ENCODE data around the gene BTBD16.

Gene BTBD16

DNA sequence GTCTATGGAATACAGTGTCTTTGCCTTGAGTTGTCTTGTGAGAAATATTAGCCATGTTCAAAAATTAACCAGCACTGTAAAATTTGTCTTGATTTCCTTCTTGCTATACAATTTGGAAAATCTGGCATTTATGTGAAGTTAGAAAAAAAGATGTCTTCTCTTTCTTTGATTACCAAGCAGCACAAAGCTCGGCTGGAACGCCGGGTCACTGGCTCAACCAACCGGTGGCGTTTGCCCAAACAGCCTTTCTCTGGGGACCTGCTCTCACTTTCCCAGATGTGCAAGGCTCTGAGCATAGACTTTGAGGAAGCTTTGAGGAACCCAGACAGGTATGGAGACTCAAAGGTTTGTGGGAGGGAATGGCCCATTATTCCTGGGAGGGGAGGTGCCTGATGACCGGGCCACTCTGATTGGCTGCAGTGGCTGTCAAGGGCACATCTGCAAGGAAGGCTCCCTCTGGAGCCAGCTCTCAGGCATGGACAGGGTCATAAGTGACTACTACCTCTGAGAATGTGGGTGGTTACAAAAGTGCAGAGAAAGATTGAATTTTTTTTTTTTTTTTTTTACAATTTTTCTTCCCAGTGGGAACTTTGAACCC lies 5.6 kb downstream of the BTBD16 start:
- no peak for DNase-seq

DNA sequence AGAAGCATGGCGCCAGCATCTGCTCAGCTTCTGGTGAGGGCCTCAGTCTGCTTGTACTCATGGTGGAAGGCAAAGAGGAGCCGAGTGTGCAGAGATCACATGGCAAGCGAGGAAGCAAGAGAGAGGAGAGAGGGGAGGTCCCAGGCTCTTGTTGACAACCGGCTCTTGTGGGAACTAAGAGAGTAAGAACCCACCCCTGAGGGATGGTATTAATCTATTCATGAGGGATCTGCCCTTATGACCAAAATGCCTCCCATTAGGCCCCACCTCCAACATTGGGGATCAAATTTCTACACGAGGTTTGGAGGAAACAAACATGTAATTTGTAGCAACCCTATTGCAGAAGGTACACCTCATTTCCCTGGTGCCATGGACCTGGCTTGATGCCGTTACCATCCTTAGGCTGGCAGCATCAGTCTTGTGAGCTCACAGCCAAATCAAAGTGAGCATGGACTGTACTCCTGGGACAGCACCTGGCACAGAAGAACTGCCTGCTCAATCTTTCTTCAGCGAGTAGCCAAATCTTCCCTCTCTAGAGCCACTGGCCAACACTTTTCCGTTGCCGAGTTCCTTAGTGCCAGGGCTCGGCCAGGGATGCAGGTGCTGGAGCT lies 6.5 kb downstream of the BTBD16 start:
- DNase-seq, result no peak

DNA sequence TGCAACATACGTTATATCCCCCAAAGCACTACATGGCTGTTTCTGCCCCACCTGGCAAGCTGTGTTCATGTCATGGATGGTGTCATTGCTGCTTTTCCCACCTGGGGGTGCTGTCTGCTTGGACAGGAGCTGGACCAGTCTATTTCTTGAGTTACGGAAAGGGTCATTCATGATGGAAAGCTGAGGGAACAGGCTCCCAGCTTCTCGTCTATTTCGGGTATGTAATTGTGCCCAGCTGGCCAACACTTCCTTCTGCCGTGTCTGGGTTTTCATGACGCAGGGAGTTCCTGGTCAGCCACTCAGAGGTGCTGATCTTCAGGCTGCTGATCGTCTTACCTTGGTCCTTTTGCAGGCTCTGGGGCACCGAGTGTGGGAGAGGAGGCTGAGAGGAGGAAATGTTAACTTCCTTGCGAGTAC lies 8.6 kb downstream of the BTBD16 start:
- no peak for DNase-seq

DNA sequence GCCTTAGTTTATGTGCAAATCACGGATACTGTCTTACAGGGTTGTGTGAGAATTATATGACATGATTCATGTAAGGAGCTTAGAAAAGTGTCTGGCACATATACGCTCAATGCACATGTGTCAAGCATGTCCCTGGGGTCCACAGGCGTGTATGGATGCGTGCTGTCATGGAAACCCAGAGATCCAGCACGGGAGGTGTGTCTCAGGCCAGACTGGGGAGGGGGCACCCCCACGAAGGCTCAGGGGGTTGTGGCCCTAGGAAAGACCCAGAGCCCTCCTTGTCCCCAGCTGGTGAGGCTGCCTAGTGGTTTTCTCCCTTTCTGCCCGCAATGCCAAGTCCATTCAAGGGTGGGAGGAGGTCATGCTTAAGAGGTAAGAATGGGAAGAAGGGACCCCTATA lies 9.1 kb downstream of the BTBD16 start:
- no peak for DNase-seq

DNA sequence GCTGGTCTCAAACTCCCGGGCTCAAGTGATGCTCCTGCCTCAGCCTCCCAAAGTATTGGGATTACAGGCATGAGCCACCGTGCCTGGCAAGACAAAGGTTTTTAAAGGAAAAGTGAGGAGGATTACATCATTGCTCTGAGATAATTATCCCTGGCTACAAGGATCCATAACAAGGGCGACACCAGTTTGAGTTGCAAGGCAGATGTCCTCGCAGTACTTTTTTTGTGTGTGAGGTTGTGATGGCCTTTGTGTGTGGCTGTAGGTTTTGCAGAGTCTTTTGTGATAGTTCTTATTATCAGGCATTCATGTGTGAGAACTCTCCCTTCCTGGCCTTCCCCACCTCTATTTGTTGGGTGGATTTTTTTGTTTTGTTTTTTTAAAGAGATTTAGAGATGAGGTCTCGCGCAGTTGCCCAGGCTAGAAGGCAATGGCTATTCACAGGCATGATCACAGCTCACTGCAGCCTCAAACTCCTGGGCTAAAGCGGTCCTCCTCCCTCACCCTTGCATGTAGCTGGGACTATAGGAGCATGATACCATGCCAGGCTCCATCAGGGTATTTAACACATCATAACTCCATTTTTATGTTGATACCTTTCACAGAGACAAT lies 10.0 kb downstream of the BTBD16 start:
- no peak for DNase-seq

DNA sequence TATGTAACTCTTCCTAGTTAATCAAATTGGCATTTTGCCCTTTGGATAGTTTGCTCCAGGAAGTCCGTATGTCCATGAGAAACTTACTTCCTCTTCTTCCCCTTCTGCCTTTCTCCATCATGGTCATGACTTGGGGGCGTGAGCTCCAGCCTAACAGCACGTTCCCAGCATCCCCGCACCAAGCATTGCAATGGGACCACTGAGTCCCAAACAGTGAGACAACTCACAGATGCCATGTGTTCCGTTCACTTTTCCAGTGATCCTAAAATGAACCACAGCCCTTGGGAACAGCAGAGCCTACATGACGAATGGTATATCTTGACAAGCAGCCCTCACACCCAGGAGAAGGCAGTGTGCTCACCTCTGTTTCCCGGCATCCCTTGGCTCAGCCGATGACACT lies 10.7 kb downstream of the BTBD16 start:
- DNase-seq, result no peak

DNA sequence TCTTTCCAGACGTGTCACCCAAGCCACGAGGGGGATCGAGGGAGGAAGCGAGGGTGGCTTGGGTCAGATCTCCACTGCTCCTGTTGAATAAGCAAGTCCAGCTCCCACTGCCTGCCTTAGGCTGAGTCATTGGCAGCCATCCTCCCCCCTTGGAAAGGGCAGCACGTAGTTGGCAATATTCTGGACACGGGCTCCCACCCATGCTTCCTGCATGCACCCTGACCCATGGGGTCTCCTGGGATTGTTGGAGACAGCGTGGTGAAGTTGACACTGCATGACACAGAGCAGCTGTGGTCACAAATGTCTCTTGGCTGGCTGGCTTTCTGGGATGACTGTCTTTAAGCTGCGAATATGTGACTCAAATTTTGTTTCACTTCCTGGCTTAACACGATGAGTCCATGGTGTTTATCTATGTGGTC lies 11.2 kb downstream of the BTBD16 start:
- DNase-seq, result no peak

DNA sequence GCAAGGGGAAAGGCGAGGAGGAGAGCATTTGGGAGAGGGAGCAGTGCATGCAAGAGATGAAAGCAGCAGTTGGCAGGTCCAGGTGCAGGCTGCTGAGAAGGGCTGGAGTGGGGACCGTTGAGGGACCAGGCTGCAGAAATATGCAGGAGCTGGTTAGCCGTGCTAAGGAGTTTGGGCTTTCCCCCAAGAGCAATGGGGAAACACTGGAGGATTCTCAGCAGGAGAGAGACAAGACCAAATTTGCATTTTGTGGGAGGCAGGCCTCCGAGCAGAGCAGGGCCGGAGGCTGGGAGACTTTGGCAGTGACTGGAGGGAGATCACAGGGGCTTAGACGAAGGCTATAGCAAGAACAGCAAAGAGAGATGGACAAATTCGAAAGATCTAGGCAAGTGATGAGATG lies 11.8 kb downstream of the BTBD16 start:
- DNase-seq, result no peak

DNA sequence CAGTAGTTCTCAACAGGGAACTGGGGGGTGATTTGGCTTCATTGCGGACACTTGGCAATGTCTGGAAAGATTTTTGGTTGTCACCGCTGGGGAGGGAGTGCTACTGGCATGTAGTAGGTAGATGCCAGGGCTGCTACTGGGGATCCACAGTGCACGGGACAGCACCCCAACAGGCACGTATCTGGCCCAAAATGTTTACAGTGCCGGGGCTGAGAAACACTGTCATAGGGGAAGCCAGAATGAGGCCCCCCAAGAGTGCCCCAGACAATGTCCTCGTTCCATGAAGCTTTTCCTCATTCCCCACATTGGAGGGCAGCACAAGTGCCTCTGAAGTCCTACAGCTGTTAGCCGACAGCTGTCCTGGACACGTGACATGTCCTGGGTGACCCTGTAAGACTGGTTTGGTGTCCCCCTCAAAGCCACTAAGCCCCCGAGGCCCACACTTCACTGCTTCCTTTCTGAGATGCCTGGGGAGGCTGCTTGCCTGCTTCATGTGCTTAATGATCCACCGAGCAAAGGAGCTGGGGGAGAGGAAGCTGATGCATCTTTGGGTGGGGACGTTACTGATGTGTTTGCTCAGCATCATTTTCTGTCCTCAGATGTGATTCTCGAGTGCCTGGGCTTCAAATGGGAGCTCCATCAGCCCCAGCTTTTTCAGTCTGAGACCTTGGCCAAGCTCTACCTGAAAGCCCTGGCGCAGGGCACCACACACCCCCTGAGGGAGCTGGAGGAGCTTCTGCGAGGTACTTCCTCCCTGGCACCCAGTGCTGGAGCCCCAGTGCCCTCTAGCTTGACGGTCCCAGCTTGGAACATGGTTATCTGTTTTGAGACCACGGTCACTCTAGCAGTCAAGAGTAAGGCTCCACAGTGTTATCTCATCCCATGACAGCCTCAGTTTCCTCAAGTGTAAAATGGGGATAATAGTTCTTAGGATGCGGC lies 14.7 kb downstream of the BTBD16 start:
- DNase-seq, result no peak

DNA sequence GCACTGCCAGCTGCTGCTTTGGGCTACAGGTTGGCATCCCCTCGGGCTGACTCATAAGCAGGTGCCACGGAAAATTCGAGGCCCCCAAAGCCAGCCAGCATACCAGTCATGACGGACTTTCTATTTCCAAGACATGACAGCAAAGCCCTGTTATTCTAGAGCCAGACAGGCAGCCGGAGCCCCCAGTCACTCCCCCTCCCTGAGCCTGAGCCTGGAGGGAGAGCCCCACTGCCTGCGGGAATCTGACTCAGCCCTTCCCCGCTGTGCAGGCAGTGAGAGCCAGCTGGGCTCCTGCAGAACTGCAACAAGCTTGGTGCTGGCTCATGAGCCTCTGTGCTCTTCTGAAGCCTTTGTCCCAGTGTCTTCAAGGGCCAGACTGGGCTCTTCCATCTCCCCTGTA lies 15.8 kb downstream of the BTBD16 start:
- no peak for DNase-seq

DNA sequence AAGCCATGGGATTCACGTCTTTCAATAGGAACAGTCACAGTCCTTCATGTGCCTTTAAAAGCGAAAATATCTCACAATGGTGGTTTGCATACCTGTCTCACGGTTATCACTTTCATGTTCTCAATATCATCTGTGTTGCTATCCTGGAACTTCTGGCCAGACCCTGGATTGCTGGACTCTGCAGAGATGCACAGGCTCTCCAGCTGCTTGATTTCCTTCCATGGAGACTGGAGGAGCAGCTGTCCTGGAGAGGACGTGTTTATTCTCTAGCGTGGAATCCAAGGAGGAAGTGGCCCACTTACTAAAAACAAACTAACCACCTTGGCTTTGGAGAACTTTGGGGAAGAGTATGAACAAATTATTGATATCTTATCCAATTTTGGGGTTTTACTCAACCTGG lies 16.5 kb downstream of the BTBD16 start:
- DNase-seq, result no peak

DNA sequence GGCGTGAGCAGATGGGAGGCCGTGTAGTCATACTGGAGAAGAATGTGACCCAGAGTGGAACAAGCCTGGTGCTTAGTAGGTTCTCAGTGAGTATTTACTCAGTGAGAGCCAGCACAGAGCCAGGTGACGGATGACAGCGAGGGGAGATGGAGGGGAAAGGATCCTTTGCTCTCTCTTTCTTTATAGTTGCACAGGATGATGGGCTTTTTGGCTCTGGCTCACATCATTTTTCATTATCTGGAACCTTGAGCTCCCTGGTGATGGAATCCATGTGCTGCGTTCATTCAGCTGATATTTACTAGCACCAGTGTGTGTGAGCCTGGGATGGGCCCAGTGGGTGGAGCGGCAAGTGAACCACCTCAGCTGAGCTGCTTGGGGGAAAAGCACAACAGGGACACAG lies 17.2 kb downstream of the BTBD16 start:
- DNase-seq, result no peak

DNA sequence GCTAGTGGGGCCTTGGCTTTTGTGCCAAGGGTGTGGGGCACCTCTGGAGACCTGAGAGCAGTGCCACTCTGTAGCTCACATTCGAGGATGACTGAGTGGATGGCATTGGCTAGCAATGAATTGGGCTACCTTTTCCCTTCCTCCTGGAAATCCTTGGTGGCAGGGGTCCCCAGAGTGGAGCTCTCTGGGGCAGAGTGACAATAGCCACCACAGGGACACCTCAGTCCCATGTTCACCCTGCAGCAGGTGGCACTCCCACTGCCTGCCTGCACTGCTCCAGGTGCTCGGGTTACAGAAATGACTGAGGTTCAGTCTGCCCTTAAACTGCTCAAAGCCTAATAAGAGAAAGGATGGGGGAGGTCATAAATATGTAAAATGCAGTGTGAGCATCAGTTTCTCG lies 17.8 kb downstream of the BTBD16 start:
- no peak for DNase-seq

DNA sequence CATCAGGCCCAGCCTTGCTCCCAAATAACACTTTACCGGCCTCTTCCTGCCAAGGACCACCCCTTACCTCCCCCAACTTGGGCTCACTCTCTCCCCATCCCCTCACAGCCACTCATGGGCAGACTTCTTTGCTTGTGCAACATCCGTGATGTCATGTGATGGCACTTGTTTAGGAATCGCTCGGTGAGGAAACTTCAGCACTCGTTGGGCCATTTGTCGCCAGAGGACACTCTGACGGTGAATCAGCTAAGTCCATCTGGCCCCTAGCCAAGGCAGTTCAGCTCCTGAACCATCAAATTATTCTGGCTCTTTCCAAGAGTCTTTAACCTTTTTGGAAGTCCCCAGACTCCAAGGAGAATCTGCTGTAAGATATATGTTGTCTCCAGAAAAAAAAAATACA lies 19.2 kb downstream of the BTBD16 start:
- no peak for DNase-seq

DNA sequence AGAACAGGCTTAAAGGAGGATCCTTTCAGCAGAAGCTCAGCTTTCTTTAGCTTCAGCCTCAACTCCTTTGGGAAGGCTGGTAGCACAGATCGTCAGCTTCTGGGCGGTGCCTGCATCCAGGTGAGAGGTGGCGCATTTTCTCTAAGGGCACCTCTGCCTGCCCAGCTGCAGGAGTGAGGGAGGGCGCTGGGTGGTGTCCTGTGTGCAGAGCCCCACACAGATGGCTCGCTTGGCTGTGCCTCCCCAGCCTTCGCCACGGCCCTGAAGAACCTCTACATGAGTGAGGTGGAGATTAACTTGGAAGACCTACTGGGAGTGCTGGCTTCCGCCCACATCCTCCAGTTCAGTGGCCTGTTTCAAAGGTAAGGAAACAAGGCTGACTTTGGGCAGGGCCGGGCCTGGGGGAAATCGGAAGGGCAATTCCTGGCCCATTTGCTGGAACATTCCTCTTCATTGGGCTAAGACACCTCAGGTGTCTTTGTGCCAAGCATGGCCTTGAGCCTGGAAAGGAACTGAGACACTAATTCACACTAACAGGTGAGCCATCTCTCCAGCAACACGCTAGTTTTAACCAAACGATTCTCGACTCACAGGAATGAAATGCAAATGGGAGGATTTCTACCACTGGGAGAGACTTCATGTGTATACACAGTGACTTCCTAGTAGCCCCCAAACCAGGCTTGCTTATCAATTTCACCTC lies 19.9 kb downstream of the BTBD16 start:
- DNase-seq, result no peak

DNA sequence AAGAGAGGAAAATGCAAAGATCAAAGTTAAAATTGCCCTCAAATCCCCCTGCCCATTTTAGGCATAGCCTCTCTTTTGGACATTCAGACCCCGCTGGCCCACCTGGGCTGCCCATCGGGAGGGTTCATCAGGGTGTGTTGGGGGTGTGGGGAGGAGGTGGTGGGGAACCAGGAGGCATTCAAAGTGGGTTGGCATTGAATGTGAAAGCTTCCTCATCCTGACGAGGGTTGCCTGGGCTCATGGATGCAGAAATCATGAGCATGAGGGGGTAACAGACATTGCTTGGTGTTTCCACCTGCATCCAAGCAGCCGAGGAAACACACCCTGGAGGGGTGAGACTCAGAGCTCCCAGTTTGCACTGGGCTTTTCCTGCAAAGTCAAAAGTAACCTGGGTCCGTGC lies 20.6 kb downstream of the BTBD16 start:
- DNase-seq, result no peak

DNA sequence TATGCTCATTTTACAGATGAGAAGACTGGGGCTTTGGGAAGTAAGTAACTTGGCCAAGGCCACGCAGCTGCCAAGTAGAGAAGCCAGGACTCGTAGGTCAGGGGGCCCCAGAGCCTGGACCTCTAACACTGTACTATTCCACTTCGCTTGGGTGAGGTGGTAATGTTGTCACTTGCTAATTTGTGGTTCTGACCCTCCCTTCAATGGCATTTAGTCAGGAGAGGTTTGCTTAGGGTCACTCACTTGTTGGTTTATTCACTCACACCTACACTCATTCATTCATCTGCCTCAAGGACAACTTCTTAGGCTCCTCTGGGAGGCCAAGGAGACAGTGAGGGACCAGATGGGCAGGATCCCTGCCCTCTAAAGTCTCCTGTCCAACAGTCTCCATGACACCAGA lies 21.3 kb downstream of the BTBD16 start:
- DNase-seq, result no peak

DNA sequence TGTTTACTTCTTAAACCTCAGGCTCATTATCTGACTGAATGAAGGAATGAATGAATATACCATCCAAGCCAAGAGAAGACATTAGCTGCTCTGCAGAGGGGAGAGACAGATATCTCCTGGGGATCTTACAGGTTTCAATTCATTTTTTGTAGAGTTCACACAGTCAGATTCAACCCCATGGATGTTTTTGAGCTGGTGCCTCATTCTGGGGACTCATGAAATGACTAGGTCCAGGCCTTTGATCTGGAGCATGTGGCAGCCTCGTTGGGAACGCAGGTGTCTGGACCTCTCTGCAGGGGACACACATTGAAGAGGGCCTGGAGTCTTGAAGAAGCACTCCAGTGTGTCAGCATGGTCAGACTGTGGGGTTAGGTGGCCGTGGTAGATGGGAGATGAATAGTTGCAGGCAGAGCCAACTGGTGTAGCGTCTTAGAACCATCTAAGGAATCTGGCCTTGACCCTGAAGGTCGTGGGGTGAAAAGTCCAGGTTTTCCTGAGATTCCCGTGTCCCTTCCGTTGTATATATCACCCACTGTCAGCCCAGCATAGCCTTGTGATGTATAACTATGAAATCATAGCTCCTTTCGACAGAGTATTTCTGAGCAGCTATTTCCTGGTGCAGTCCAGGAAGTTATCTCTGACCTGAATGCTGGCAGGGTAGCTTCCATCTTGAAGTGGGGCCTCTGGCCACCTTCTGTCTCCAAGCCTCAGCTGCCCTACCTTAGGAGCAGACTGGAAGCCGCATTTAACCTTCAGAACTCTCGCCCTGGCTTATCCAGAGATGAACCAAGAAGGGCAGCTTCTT lies 22.3 kb downstream of the BTBD16 start:
- no peak for DNase-seq

DNA sequence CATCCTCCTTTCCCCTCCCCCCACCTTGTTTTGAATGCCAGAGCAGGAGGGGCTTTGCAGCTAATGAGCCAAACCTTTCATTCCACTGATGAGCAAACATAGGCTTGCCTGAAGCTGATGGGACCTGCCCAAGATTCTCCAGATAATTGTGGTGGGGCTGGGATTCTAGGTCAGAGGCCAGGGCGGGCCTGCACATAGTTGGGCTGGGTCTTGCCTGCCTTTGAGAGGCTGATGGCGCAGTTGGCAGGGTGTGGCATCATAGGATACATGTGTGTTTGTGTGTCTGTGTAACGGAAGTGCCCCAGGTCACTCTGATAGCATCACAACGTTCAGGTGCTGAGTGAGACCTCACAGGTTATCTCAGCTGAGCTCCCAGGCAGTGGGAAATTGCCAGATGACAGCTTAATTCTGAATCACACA lies 22.9 kb downstream of the BTBD16 start:
- no peak for DNase-seq

DNA sequence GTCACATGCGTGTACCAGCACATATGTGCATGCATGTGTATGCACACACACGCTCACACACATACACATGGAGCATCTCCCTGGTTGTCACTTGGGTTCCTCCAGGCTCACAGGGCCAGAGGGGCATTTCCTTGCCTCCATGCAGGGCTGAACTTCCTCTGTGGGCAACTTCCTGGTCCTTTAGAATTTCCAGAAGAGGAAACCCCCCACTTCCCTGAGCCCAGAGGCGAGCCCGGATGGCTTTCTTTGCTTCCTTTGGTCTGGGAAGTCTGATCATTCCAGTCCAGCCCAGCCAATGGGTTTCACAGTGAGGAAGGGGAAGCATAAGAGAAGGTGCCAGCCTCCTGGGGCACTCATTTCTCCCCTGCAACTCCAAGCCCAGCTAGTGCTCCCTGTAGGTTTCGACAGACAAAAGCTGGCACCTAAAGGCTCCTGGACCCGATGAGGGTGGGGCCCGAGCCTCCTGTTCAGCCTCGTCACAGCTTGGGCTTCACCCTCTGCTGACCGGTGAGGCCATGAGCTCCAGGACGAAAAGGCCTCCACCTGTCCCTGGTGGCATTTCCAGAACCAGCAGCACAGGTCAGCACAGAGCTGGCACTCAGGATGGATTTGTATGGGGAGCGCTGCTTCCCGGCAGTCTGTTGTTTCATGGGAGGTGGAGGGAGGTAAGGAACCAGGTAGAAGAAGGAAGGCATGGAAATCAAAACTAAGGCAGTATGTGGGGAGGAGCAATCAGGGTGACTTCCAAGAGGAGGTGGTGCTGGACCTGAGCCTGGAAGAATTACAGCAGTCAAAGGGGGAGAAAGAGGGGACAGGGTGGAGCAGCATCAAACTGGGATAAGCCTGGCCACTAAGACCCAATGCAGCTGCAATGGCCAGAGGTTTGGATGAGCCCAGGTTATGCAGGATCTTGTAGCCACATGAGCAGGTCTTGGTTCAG lies 23.7 kb downstream of the BTBD16 start:
- no peak for DNase-seq

DNA sequence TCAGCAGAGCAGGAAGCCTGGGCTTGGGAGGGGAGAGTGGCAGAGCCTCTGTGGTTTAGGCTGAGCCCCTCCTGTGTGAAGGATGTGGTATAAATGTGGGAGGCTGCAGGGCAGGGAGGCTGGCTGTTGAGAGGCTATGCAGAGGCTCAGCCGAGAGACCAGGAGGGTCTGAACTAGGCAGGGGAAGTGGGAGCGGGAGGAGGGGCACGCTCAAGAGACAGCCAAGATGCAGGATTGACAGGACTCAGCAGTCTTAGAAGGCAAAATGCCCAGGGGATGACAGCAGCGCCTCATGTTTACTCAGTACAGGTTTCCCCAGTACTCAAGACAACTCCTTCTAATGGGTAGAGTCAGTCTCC lies 24.3 kb downstream of the BTBD16 start:
- DNase-seq, result no peak

Data from cortex of kidney (tissue), 1 donor.